SKM-1 treated with dmso at 0.1 percent for 144 hours (cell line): ENCODE results near the gene APELA.
"Not testable (repeated sequence)": the region's sequence is repeated elsewhere in the genome, so short reads cannot be mapped to it uniquely, and the experiment has no call there.

ENCODE experiments used
- DNase-seq: peaks from one replicate; lab custom pipeline; 2025; ENCODE audit not compliant: unreplicated experiment; lab: John Stamatoyannopoulos, UW

The APELA gene, protein sequence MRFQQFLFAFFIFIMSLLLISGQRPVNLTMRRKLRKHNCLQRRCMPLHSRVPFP

DNA sequence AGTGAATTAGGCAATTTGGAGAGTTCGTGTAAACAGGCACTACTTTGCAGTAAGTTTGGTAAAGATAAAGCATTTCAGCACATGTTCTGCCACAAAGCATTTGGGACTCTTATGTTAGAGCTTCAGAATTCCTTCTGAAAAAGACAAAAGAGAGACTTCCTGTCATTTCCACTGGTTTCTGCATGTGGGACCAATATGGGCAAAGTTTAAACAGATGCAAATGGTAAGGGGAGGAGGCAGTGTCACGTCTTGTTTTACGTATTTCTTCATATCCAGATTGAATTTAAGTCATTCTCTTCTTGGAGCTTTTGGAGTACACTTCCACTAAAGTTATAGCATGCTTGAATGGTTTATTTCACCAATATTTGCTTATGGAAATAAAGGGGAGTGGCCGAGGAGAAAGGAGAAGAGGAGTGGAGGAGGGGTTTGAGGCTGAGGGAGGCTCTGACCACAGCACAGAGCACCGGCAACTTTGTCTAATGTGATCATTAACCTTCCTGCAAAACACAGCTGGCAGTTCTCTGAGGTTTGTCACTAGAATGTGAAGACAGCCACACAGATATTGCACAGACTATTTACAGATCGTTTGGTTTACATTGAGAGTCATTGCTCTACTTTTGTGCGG, at the start of gene APELA:
Gene APELA (plus strand): TSS at position 479 of the 625 bp plus-strand sequence. CDS start 154 bp downstream, outside the sequence.
- peak; percentile 46 for DNase-seq

DNA sequence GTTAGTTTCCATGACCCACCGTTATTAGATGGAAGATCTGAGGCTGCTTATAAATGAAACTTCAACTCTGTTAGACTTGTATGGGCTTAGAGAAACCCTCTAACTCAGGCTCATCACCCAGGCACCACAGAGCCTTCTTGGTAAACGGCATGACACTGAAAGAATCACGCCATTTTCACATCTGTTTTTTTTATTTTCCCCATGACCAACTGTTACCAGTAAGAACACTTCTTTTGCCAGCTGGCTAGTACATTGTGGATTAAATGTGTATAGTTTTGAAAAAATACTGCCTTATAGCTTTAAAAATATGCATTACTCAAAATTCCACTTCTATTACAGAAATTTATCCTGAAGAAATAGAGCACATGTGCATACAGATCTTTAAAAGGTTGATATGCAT, 48.0 kb upstream of the APELA start:
- no peak for DNase-seq

DNA sequence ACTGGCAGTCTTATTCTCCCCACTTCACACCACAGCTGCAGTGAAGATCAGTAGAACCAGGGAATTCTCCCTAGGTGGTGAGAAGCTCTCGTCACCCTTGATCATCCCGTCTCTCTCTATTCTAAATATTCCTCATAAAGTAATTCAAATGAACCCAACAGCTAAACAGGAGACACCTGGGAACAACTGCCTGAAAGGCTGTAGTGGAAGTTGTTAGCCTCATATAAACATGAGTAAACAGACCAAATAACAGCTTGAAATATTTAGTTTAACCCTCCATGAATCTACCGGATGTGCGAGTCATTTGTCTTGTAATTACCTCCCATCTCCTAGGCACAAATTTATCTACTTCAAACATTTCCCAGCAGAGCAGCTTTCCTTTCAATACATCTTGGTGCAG, 30.4 kb upstream of the APELA start:
- no peak for DNase-seq

DNA sequence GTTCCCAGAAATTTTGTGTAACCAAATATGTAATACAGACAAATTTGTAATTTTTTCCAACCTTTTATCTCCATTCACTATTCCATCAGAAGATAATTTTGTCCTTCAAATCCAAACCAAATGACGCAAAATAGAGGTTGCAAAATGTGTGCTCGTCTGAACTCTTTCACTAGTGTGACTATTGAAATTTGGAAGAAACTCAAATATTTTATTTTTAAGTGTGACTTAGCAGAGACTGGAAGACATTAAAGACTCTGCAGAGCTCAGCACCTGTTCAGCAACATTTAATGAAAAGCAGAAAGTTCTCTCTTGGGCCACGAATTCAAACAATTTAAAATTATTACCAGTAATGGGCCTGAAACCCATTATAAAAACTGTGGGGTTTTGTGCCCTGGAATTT, 30.0 kb upstream of the APELA start:
- DNase-seq: no peak

DNA sequence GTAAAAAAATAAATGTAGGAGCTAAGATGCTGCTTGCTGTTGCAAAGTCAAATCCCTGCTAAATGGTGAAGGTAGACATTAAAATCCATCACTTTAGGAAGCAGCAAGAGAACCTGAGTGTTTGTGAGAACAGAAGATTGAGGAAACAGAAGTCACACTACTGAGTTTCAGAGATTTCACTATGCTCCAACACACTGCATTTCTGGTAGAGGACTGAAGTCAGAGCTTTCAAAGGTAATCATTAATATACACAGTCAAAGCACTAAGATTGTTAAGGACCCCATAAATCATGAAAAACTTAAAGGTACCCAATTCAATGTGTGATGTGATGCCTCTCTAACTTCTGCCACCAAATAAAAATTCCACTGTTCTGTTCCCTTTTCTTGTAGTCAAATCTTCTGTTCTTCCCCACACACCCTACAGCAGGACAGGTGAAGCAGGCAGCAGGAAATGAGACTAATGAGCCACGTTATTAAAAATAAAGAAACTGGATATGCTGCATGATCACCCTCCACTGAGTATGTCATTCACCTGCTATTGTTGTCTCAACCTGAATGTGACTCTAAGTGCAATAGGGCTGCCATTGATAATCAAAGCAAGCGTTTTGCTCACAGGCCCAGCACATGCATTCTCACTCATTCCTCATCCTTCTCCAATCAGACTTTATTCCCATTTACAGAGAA, 28.9 kb upstream of the APELA start:
- DNase-seq: no peak

DNA sequence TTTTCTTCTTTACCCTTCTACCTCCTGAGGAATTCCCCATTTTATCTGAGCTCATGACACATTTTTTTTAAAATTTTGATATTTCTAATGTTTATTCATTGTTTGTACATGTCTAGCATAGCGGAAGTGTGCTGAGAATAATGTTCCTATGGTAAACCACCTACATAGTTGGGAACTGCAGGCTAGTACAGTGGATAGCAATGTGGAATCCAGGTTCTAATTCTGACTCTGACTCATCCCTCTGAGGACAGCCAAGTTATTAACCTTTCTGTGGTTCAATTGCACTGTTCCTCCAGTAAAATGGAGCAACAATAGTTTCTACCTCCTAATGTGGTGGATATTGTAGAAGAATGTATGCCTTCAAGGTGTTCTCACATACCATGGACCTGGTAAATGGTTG, 20.6 kb upstream of the APELA start:
- DNase-seq: no peak

DNA sequence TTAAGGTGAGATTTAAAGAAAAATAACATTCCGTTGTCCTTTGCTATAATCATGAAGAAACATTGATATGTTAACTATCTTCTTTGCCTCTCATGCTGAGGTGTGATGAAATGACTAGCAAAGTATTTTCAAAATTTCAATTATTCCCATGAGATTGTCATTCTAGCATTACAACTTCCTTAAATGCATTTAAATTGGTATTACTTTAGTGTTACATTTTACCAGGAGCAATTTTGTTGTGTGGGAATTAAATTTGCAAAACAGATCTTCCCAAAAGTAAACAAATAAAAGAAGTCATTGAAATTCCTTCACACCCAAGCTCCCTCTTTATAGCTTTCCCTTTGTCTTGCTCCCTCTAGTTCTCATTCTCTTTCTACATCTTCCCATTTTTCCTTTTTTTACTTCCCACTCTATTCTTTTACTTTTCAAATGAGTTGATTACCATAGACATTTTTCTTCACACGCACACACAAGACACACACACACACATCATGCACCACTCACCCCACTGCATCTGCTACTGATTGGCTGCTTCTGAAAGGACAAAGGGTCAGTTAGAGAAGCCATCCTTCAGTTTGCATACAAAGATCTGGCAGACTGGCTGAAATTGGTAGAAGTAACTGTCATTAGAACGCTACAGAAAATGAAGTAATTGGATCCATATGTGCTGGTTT, 10.0 kb upstream of the APELA start:
- DNase-seq: no peak

DNA sequence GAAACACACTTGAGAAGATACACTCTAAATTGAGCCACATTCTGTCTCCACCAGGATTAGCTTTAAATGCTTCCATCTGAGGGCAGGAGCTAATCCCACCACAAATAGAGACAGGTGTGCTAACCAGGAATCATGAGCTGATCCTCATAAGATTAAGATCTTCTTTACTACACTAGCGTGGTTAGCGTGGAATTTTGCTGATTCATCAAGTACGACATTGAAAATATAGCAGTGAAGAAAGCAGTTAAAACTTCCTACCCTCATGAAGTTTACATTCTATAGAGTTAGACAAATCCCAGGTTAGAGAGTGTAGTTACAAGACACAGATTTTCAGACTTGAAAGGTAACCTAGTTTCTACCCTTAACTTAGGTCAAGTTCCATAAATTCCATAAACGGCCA, 5.3 kb upstream of the APELA start:
- no peak for DNase-seq

DNA sequence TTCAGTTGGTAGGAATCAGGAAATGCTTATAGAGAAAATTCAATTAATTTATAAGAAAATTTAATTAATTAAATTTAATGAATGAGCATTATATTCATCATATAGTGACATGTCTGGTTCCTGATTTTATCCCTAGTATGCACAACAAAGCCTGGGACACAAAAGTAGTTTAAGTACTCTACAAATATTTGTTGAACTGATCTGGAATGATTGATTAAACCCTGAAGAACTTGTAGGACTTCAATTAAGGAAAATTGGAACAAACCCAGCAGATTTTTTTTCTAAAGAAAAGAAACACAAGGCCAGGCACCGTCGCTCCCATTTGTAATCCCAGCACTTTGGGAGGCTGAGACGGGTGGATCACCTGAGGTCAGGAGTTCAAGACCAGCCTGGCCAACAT, 4.5 kb upstream of the APELA start:
- DNase-seq: no peak

DNA sequence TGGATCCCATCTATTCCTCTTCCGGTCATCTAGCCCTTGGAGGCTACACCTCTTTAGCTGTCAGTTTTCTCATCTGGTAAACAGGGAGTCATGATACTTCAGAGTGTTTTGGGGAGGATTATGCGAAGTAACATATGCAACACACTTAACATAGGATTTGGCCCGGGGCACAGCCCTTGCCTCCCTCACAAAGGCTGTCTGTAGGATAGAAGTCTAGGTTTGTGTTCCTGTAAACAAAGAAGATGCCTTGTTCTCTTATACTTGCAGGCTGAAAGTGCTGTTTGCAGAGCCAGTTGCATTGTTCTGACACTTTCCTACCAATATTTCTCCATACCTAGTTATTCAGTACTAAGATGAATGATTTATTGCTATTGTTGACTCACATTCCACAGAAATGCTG, 2.2 kb upstream of the APELA start:
- no peak for DNase-seq

DNA sequence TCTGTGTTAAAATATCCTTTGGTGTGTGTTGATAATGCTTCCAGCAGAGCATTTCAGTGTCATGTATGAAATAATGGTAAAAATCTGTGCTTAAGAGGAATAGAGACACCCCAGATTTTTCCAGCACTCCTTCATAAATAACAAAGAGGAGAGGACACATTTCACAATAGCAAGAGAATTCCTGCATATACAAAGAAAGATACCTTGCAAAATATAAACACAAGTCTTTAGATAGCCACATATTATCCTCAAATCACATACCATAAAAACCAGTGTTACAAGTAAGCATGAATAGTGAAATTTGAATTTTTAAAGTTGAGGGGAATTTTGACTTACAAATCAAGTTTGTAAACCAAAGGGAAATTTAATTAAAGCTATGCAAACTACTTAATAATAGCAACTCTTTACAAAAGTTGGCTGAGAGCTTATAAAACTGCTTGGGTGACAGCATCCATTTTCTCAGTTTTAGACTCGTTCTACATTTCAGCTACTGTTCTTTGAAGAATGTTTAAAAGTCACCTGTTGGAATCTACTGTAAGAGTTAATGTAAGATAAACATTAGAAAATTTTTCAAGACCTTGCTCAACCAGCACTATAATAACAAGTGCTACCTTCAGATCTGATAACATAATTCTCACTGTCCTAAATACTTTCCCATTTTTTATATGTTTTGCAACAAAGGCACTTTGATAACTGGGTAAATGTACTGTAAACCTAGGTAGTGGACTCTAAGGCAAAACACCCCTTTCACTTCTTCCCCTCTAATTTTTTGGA, 3.7 kb downstream of the APELA start:
- no peak for DNase-seq

DNA sequence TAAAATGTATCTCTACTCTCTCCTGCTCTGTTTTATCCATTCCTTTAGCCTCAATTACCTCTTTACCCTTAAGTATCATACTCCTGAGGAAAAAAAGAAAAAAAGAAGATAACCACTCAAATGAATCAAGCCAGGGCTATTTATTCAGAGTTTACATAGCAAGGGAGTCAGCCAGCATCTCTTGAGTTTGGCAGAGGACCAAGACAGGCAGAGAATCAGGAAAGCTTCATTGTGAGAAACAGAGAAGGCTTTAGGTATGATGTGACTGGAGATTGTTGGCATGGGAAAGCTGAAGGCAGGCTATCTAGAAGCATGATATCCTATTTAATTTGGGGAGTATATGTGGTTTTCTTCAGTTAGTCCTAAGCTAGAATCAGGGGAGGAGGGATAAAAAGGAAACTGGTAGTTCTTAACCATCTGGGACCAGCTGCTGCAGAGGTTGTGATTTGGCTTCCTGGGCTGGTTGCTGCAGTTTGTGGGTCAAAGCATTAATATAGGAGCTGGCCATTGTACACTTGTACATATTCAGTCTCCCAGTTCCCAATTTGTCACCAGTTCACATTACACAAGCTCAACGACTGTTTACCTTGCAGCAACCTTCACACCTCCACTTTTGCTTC, 11.2 kb downstream of the APELA start:
- DNase-seq: no peak

DNA sequence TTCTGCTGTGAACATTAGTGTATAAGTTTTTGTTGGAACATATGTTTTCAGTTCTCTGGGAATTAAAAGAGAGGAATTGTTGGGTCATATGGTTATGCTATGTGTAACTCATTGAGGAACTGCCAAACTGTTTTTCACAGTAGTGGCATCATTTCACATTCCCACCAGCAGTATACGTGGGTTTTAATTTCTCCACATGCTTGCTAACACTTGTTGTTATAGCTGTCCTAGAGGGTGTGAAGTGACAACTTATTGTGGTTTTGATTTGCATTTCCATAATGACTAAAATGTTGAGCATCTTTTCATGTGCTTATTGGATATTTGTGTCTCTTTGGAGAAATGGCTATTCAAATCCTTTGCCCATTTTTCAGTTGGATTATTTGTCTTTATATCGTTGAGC, 13.7 kb downstream of the APELA start:
- DNase-seq: no peak

DNA sequence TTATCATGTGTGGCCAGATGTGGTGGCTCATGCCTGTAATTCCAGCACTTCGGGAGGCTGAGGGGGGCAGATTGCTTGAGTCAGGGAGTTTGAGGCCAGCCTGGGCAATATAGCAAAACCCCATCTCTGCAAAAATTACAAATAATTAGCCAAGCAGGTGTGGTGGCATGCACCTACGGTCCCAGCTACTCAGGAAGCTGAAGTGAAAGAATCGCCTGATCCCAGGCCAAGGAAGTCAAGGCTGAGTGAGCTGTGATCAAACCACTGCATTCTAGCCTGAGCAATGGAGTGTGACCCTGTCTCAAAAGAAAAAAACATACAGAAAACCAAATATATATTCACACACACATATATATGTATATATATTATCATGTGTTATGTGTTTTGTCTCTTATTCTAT, 15.0 kb downstream of the APELA start:
- no peak for DNase-seq

DNA sequence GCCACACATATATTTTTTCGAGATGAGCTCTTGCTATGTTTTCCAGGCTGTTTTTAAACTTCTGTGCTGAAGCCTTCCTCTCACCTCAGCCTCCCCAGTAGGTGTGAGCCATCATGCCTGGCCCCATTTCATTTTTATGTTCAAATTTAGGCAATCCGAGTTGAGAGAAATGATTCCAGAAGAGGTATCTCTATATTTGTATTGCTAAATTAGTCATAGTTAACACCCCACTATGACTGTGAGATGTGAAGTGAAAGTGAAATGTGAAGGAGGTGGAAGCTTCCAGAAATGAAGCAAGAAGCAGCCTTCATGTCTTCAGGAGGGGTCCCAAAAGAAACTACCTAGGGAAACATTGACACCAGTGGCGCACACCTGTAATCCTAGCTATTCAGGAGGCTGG, 17.7 kb downstream of the APELA start:
- DNase-seq: no peak

DNA sequence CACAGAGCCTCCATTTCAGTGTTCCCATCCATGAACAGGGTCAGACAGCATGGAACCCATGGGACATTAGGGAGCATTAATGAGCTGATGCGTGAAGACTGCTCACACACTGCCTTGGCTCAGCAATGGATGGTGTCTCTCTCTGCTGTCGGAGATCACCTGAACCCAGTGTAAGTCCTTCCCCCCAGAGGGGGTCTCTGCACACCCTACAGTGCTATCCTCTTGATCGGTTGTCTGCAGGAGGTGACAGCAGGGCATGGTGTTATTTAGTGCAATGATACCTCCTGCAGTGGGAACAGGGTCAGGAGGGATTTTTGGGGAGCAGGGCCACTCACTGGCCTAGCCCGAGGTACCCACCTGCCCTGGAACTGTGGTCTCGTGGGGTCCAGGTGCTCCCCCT, 25.6 kb downstream of the APELA start:
- DNase-seq: no peak

DNA sequence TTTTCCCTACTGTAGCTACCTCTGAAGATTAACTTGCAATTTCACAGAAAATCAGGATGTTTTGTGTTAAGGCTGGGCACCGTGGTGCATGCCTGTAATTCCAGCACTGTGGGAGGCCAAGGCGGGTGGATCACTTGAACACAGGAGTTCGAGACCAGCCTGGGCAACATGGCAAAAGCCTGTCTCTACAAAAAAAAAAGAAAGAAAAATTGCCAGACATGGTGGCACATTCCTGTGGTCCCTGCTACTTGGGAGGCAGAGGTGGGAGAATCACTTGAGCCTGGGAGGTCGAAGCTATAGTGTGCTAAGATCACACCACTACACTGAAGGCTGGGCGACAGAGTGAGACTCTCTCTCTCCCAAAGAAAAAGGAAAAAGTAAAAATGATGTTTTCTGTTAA, 27.4 kb downstream of the APELA start:
- no peak for DNase-seq

DNA sequence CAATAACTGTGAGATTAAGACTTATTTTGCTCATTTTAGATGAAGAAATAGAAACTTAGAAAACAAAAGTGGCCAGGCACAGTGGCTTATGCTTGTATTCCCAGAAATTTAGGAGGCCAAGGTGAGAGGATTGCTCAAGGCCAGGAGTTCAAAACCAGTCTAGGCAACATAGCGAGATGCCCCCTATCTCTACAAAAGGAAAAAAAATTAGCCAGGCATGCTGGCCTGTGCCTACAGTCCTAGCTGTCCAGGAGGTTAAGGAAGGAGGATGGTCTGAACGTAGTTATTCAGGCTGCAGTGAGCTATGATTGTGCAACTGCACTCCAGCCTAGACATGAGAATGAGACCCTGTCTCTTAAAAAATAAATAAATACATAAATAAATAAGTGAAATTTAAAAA, 28.0 kb downstream of the APELA start:
- DNase-seq: no peak

DNA sequence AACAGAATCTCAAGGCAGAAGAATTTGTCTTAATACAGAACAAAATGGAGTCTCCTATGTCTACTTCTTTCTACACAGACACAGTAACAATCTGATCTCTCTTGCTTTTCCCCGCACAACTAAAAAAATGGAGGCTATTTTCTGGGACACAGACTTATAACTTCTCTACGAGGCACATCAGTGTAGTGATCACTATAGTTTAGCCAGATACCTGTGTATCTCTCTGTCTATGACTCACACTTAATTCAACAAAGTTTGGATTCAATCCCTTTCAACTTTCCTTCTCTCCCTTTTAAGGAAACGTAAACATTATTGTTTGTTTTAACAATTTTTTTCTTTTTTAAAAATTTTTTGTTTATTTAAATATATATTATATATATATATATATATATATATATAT, 29.4 kb downstream of the APELA start:
- no peak for DNase-seq

DNA sequence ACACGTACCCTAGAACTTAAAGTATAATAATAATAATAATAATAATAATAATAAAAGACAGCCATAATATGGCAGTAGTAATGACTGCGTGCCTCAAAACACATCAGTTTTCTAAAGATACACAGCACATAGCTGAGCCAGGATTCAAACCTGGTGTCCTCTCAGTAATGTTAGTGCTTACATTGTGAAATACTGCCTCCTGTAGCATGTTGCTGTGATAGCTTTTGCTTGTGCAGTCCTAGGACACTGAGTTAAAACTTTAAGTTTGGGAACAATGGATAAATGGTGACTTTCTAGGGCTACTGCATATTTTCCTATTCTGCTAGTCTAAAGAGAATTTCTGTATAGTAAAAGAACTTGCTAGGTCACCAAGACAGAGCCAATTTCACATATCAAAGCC, 36.5 kb downstream of the APELA start:
- DNase-seq: not testable (repeated sequence)

DNA sequence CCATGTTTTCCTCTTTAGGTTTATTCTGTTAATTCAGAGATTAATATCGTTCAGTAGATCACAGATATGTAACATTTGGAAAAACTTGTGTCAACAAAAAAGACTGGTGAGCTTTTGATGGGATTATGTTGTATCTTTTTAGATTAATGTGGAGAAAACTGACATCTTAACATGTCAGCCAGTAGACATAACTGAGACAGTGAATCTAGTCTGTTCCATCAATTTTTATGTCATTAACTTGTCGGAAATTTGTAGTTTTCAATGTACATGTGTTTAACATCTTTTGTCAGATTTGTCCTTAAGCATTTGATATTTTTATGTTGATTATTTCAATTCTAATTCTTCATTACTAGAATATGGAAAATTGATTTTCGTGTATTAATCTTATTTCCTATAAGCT, 42.0 kb downstream of the APELA start:
- no peak for DNase-seq
